Eye (tissue), 1 donor: ENCODE data around the gene AHNAK.
"Not testable (repeated sequence)": the region's sequence is repeated elsewhere in the genome, so short reads cannot be mapped to it uniquely, and the experiment has no call there.

ENCODE experiments used
- DNase-seq: peaks from one replicate; pipeline ENCODE4 v3.0.0-alpha.2; 2015

The AHNAK gene

DNA sequence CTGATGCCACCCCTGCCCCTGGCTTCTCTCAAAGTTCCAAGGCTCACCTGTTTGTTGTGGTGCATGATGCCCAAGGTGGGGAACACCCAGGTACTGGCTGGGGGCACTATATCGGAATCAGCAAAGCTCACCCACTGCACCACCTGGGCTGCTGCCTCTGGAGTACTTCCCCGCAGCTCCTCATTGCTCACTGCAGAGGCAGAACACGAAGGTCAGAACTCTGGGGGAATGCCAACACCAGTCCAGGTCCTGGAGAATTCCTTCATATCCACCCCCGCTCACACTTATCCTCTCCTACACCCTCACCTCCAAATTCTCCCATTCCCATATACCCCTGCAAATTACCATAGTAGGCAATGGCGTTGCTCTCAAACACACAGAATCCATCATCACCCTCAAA, 24.9 kb upstream of the AHNAK start:
- DNase-seq = not testable (repeated sequence)

GRCh38 chr11:62570903-62571302, 24.3 kb upstream of the AHNAK start:
- DNase-seq = not testable (repeated sequence)

- no peak for DNase-seq
Observed at GRCh38 chr11:62569611-62570010, 23.0 kb upstream of the AHNAK start.

GRCh38 chr11:62567018-62567633, 20.5 kb upstream of the AHNAK start:
- DNase-seq = no peak

- no peak for DNase-seq
Observed at GRCh38 chr11:62566247-62566646, 19.6 kb upstream of the AHNAK start.

DNA sequence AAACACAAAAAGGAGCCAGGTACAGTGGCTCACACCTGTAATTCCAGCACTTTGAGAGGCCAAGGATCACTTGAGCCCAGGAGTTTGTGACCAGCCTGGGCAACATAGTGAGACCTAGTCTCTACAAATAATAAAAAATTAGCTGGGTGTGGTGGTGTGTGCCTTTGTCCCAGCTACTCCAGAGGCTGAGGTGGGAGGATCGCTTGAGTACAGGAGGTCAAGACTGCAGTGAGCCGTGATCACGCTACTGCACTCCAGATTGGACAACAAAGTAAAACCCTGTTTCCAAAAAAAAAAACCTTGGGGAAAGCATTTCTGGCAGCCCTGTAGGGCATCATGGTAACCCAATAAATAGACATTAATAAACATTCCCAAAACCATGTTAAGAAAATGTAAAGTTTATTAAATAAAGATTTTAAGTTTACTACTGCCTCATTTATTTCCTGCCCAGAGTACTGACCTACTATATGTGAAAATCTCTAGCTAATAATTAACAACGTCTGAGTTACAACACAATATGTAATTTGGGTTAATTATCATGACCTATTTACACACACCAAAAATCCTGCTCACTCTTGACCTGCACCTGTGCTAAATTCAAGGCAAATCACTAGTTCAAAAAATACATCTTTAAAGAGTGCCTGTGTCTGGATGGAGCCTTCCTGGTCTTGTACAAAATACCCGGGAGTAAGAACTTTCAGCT, 18.6 kb upstream of the AHNAK start:
- DNase-seq = no peak

- DNase-seq = not testable (repeated sequence)
Observed at GRCh38 chr11:62561677-62562230, 15.1 kb upstream of the AHNAK start.

- DNase-seq = peak; percentile 82
Observed at GRCh38 chr11:62560566-62561103, 14.0 kb upstream of the AHNAK start.

- not testable (repeated sequence) for DNase-seq
Observed at GRCh38 chr11:62559626-62560025, 13.0 kb upstream of the AHNAK start.

DNA sequence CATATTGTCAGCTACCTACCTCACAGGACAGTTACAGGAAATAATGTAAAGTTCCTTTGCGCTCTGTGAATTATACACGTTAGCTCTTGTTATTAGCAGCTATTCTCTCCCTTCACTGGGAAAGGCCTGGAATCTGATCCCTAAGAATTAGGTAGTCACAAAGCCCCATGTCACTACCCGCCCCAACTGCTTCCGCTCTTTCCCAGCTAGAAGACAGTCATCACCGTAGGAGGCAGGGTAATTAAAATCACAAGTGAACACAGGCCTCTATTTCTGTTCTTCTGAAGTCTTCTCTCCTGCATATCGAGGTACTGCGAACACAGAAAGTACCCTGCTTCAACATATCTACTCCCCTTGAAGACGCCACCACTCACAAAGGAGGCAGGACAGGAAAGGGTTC, 12.6 kb upstream of the AHNAK start:
- no peak for DNase-seq

DNA sequence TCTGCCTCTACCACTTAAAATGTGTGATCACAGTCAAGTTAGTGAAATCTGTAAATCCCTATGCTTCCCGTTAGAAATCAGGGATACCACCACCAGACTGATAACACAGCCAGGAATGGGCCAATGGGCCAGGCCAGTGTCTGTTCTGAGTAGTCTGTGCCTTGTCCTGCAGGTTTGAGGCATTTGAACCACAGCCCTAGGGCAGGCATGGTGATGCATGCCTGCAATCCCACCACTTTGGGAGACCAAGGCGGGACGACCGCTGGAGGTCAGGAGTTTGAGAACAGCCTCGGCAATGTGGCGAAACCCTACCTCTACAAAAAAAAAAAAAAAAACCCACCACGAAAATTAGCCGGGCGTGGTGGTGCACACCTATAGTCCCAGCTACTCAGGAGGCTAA, 12.1 kb upstream of the AHNAK start:
- no peak for DNase-seq

DNA sequence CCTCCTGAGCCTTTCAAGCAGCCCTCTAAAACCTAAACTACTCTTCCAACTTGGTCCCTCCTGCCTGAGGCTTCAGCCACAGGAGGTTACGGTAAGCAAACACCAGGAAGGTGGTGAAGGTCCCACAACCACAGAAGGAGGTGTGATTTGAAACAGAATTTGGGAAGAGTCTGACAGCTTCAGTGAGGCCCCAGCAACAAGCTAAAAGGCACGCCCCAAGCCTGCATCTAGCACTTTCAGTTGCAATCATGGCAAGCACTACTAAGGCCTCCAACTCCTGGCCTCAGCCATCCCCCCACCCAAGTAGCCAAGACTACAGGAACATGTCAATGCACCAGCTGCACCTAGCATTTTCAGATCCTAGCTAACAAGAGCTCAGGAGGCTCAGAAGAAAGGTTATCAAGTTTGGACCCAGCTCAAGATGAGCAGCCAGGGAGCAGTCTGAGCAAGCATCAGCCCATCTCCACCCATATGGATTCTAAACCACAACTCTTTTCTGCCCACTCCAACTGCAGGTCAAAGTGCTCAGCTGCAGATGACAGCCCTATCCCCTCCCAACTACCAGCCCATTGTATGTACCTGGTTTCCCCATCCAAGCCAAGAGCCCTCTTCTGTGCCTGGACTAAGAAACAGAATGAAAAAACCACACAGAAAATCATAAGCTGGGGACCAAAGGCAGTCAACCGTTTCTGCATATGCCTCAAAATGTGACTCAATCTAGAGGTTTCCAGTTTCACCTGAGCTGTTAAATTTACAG, 10.4 kb upstream of the AHNAK start:
- no peak for DNase-seq

DNA sequence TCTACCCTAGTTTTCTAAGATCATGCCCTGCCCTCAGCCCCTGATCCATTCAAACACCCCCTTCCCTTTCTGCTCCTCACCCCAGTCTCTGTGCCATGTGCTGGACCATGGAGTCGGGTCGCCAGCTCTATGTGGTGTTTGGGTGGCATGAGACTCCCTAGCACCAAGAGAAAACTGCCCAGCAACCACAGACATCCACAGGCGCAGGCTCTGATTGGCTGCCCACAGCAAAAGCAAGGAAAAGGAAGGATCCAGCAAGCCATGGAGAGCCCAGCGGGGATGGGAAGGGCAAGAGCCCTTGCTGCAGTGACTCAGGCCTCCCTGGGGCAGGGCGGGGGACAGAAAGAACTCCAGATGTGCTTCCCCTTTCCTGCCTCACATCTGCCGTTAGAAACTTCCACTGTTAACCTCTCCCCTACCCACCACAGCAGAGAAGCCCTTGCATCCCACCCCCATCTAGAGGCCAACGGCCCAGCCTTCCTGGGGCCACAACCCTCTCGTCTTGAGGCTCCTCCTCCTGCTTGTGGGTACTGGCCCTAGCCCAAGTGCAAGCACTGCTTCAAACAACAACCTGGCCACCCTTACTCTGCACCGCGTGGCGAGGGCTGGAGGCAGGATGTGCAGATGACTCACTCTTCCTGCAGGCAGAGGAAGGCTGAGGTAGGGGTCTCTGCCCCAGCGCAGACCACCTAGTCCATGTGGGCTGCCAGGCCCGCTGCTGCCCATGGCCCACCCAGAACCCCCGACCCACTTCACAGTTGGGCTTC, 9.7 kb upstream of the AHNAK start:
- peak; percentile 78 for DNase-seq

GRCh38 chr11:62555464-62556107, 9.0 kb upstream of the AHNAK start:
- DNase-seq = peak; percentile 58

DNA sequence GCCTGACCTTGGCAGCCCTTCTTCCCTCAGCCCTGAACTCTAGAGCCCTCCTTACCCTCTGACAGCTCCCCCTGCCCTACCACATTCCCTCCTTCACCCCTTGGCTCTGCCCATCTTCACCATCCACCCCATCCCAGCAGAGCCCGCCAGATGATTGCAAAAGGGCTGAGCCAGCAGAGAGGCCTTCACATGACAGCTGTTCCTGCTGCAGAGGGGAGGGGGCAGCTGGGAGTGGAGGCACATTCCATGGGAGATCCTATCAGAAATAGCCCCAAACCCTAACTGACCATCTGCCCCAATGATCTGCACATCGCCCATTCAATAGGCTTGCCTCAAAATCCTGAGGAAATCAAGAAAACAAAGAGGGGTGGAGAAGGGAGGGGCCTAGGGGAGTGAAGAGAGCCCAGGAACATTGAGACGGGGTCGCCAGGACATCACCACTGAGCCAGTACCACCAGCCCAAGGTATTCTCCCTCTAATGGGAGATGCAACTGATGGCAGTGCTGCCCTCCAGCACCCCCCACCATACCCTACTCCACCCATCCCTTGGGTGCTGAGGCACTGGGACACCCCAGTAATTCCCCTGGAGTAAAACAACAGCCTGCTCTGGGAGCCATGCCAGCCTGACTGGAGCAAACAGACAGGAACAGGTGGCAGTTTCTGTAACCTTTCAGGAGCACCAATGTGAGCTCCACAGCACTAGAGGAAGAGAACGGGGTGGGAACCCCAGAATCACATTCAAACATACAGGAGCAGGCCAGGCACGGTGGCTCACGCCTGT, 8.0 kb upstream of the AHNAK start:
- DNase-seq = peak; percentile 54

DNA sequence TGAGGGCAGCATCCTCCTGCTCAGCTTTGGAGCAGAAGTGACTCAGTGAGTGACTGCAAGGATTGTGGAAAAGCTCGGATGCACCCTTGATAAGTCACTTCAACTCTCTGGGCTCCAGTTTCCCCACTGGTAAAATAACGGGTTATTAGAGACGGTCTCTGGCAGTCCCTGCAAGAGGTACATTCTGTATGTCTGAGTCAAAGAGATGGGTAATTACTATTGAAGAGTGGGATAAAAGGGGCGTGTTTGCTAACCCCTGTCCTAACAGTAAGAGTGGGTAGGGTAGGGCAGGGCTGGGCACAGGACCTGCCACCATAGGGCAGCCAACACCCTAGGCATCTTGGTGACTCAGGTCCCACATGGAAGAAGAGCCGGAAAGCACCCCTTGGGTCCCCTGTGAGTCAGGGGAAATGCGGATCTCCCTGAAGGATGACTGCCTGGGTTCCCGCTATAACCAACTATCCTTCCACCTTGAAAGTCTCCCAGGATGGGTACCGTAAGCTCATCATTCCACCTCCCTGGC, 7.3 kb upstream of the AHNAK start:
- DNase-seq = no peak

- peak; percentile 84 for DNase-seq
Observed at GRCh38 chr11:62553080-62553838, 6.7 kb upstream of the AHNAK start.

DNA sequence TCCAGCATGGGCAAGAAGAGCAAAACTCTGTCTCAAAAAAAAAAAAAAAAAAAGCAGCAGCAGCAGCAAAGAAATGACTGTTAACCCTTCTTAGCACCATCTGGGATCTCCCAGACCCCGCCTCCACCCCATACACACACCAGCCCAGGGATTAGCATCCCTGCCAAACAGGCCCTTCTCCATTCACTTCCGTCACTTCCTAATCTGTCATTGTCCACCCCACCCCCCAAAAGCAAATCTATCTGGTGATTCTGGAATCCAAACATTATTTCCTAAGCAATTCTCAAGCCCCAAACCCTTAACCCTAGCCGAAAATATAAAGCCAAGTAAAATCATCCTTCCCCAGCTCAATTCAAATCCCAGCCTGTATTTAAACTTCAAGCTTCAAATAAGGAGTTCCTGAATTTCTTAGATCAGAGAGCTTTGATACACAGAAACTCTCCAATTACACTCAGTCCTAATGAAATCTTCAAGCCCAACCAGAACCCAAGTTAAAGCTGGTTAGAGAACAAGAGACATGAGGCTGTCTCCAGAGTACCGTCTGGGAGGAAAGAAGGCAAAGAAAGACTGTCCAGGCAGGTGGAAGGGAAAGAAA, 6.0 kb upstream of the AHNAK start:
- peak; percentile 63 for DNase-seq

- not testable (repeated sequence) for DNase-seq
Observed at GRCh38 chr11:62550478-62550877, 3.9 kb upstream of the AHNAK start.
